Panc1 (cell line): Measurements from ENCODE around the gene MEIS2.

Experiments
- CTCF ChIP-seq: fragments of 450-650 bp; IDR thresholded peaks from 2 replicates; pipeline ENCODE4 v1.5.1; 2017; ENCODE audit warnings: mild to moderate bottlenecking
- POLR2AphosphoS5 ChIP-seq: IDR thresholded peaks from 2 replicates; pipeline ENCODE4 v1.6.1; 2012; ENCODE audit warnings: mild to moderate bottlenecking, low read depth, low read length, moderate library complexity
- REST ChIP-seq, 2 experiments: IDR thresholded peaks; 2 replicates each; pipeline ENCODE4 v1.6.1; 2011 to 2012; ENCODE audit warnings: low read depth in 2 of 2, control low read depth in 1 of 2, low read length in 1 of 2, mild to moderate bottlenecking in 1 of 2, moderate library complexity in 1 of 2; ENCODE audit not compliant: insufficient read depth in 1 of 2

- TF ChIP-seq CTCF, result no peak
- TF ChIP-seq REST (IDR thresholded peaks at IDR 0.05; ENCODE audit: insufficient read depth in 1 of 2, low read depth in 2 of 2, low read length in 1 of 2), result no peak
- no peak for TF ChIP-seq POLR2AphosphoS5
Observed at GRCh38 chr15:36942248-36942827, 158.0 kb downstream of the MEIS2 start.
